Body of pancreas (tissue), 4 donors: ENCODE data around the gene CDK14. TPM values are rescaled to one million over a fixed set of nuclear protein-coding genes. Genes with fewer than 3 reads are reported as not detected.
"Not testable (repeated sequence)": the region's sequence is repeated elsewhere in the genome, so short reads cannot be mapped to it uniquely, and the experiment has no call there.

Experiments used
- ATAC-seq: fragments of 150-250 bp; one replicate; pipeline ENCODE4 v1.9.1; 2016
- DNase-seq, 4 donors: peaks; one replicate each; pipeline ENCODE4 v3.0.0-alpha.2; 2019
- H3K27ac ChIP-seq, 4 donors: fragments of 200-600 bp; sonication (generic); 1 replicate in 3 of 4; 2 replicates in 1 of 4; pipeline versions ENCODE4 v1.5.1 to v1.6.1; 2016 to 2019; ENCODE audit warnings: mild to moderate bottlenecking in 1 of 4, mixed read lengths in 1 of 4, moderate library complexity in 1 of 4
- H3K27me3 ChIP-seq, 2 donors: fragments of 200-600 bp; sonication (generic); one replicate each; pipeline ENCODE4 v1.6.0; 2016; ENCODE audit warnings: mild to moderate bottlenecking in 1 of 2
- H3K36me3 ChIP-seq, 2 donors: fragments of 200-600 bp; sonication (generic); replicated peaks in 1 of 2; 2 replicates each; pipeline ENCODE4 v1.5.1; 2016; ENCODE audit warnings: low read depth in 2 of 2; ENCODE audit not compliant: insufficient read depth in 1 of 2
- H3K4me1 ChIP-seq: fragments of 200-600 bp; sonication (generic); one replicate; pipeline ENCODE4 v1.6.0; 2016
- H3K4me3 ChIP-seq, 2 donors: fragments of 200-600 bp; sonication (generic); 1 replicate in 1 of 2; 2 replicates in 1 of 2; pipeline ENCODE4 v1.5.1; 2016 to 2019
- H3K9me3 ChIP-seq, 3 donors: fragments of 200-600 bp; sonication (generic); 1 replicate in 2 of 3; 2 replicates in 1 of 3; pipeline ENCODE4 v1.5.1; 2016
- POLR2A ChIP-seq, 3 donors: fragments of 450-650 bp; IDR thresholded peaks; one replicate each; pipeline ENCODE4 v1.6.1; 2016; ENCODE audit warnings: antibody characterized with exemption in 3 of 3, mild to moderate bottlenecking in 2 of 3
- WGBS, 2 donors: methylation state at CpG; one replicate each; pipeline ENCODE4 v1.1.5; 2017; 5-methylcytosine and 5-hydroxymethylcytosine counted together
- intact Hi-C: fragments of 100-400 bp; cut with DNase I; formaldehyde crosslinking; loops from one replicate; pipeline ENCODE4 v1.15.1; 2023
- total RNA-seq, 2 donors: library from RNA; depleted of rRNA; stranded (reverse); fragments of >200 nt; gene quantifications; one replicate each; pipeline ENCODE4 v1.1.0, GENCODE V29; 2016
- TF ChIP-seq, protein P1 (sequence below), 7 experiments: fragments of 450-650 bp in 4 of 7; fragments of 200-600 bp in 3 of 7; sonication (generic) in 3 of 7; IDR thresholded peaks; one replicate each; pipeline ENCODE4 v1.5.1; 2016 to 2019; ENCODE audit warnings: antibody characterized with exemption in 7 of 7

CDK14 gene
- total RNA-seq, 2 donors from 2014 or later: 21.8 to 35.6 TPM

DNA sequence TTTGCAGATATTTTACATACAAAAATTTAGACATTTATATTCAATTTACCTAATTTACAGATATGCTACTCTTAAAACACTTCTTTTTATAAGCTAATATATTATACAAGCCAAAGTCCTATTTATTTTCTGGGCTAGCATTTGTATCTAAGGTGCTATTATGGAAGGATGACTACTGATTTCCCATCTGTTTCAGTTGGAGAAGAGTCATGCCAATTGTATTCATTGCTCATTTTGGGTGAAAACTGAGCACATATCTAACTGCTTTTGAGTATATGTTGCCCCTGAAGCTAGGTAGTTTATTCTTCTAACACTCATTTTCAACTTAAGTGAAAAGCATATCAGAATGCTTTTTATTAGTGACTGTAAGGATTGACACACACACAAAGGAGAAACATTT, 172.9 kb downstream of the CDK14 start:
- no peak overlapping the region for H3K4me3 ChIP-seq
- no peak for ATAC-seq
- H3K27me3 ChIP-seq: no peaks in the 10 kb centered on the region
- H3K27ac ChIP-seq: peak overlapping the region in 2 of 4 donors; percentile 89 to 92
- H3K36me3 ChIP-seq: no peaks in the 10 kb centered on the region
- DNase-seq: no peak
- intact Hi-C loops: no loop called here
- TF ChIP-seq, protein P1, sequence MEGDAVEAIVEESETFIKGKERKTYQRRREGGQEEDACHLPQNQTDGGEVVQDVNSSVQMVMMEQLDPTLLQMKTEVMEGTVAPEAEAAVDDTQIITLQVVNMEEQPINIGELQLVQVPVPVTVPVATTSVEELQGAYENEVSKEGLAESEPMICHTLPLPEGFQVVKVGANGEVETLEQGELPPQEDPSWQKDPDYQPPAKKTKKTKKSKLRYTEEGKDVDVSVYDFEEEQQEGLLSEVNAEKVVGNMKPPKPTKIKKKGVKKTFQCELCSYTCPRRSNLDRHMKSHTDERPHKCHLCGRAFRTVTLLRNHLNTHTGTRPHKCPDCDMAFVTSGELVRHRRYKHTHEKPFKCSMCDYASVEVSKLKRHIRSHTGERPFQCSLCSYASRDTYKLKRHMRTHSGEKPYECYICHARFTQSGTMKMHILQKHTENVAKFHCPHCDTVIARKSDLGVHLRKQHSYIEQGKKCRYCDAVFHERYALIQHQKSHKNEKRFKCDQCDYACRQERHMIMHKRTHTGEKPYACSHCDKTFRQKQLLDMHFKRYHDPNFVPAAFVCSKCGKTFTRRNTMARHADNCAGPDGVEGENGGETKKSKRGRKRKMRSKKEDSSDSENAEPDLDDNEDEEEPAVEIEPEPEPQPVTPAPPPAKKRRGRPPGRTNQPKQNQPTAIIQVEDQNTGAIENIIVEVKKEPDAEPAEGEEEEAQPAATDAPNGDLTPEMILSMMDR (IDR thresholded peaks at IDR 0.05): no peak
- no peak for TF ChIP-seq POLR2A (IDR thresholded peaks at IDR 0.05)
- no peaks in the 10 kb centered on the region for H3K9me3 ChIP-seq
- peaks cover 66% of the 10 kb centered on the region for H3K4me1 ChIP-seq

DNA sequence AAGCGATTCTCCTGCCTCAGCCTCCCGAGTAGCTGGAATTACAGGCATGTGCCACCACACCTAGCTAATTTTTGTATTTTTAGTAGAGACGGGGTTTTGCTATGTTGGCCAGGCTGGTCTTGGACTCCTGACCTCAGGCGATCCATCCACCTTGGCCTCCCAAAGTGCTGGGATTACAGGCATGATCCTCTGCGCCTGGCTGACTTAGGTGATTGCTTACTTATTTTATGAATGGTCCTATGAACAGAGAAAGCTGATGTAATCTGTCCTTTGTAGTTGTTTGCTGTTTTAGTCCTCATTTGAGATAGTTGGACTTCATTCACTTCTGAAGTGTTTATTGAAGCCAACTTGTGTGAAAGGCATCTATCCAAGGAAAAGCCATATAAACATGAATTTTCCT, 173.4 kb downstream of the CDK14 start:
- peaks cover 61% of the 10 kb centered on the region for H3K4me1 ChIP-seq
- intact Hi-C loops, ATAC-seq, DNase-seq, H3K9me3 ChIP-seq, H3K36me3 ChIP-seq, H3K27me3 ChIP-seq, H3K4me3 ChIP-seq, H3K27ac ChIP-seq: not testable (repeated sequence)
- WGBS, 2 donors: 90 to 97% methylated on average over 5 of the region's 5 CpGs

DNA sequence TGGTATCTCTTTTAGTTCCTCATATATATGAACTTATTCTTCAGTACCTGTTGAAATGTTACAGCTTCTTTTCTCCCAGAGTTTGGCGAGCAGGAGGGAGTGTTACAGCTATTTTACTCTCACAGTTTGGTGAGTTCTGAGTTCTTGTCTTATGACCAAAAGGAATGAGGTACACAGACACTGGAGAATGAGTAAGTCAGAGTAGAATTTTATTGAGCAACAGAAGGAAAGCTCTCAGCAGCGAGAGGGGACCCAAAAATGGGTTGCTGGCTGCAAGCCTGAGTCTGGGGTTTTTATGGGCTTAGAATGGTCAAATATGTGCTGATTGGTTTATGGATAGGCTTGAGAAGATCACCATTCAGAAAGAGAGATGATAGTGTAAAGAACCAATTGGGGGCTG, 175.2 kb downstream of the CDK14 start:
- Histone ChIP-seq H3K4me1 (peaks cover 44% of the 10 kb centered on the region), H3K27ac (no peak overlapping the region), H3K27me3 (no peaks in the 10 kb centered on the region), H3K9me3 (no peaks in the 10 kb centered on the region), H3K36me3 (no peaks in the 10 kb centered on the region), H3K4me3 (no peak overlapping the region)
- no peak for DNase-seq
- intact Hi-C loops: no loop called here
- WGBS, 2 donors: 89 to 98% methylated on average over 2 of the region's 2 CpGs
- TF ChIP-seq, protein P1 (IDR thresholded peaks at IDR 0.05): no peak
- no peak for TF ChIP-seq POLR2A (IDR thresholded peaks at IDR 0.05)
- no peak for ATAC-seq

DNA sequence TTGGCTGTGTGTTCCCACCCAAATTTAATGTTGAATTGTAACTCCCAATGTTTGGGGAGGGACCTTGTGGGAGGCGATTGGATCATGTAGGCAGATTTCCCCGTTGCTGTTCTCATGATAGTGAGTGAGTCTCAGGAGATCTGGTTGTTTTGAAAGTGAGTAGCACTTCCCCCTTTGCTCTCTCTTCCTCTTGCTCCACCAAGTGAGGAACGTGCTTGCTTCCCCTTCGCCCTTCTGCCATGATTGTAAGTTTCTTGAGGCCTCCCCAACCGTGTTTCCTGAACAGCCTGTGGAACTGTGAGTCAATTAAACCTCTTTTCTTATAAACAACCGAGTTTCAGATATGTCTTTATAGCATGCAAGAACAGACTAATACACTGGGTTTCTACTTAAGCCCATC, 176.3 kb downstream of the CDK14 start:
- TF ChIP-seq, protein P1 (IDR thresholded peaks at IDR 0.05): no peak
- no peak for TF ChIP-seq POLR2A (IDR thresholded peaks at IDR 0.05)
- no peaks in the 10 kb centered on the region for H3K36me3 ChIP-seq
- H3K9me3 ChIP-seq: no peaks in the 10 kb centered on the region
- H3K27me3 ChIP-seq: no peaks in the 10 kb centered on the region
- H3K4me1 ChIP-seq: peaks cover 33% of the 10 kb centered on the region
- intact Hi-C loops: no loop called here
- no peak overlapping the region for H3K27ac ChIP-seq
- no peak for ATAC-seq
- WGBS, 2 donors: 80 to 87% methylated on average over 6 of the region's 6 CpGs
- DNase-seq: no peak
- H3K4me3 ChIP-seq: no peak overlapping the region

DNA sequence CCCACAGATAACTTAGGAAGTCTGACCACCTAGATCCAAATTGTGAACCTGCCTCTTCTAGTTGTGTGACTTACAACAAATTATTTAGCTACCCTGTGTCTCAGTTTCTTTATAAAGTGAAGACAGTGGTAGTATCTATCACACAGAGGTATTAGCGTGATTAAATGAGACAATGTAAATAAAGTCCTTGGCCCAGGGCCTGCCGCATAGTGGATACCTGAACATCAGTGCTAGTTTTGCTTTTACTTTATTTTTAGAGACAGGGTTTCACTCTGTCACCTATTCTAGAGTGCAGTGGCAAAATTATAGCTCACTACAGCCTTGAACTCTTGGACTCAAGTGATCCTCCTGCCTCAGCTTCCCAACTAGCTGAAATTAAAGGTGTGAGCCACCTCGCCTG, 177.1 kb downstream of the CDK14 start:
- no peaks in the 10 kb centered on the region for H3K27me3 ChIP-seq
- no peaks in the 10 kb centered on the region for H3K9me3 ChIP-seq
- no peaks in the 10 kb centered on the region for H3K36me3 ChIP-seq
- no peak overlapping the region for H3K27ac ChIP-seq
- H3K4me3 ChIP-seq: no peak overlapping the region
- no peak for ATAC-seq
- intact Hi-C loops: no loop called here
- 77 to 78% methylated on average over 3 of the region's 3 CpGs for WGBS, 2 donors
- no peak for TF ChIP-seq POLR2A (IDR thresholded peaks at IDR 0.05)
- TF ChIP-seq, protein P1 (IDR thresholded peaks at IDR 0.05): no peak
- peaks cover 24% of the 10 kb centered on the region for H3K4me1 ChIP-seq
- DNase-seq: peak in 1 of 4 donors; percentile 9
